Activated gamma-delta T cell treated with Interleukin-2 at 50 U/mL for 16 hours (primary cell): ENCODE measurements around the gene CARS1.

Experiments used
- DNase-seq: peaks from one replicate; pipeline ENCODE4 v3.0.0-alpha.2; 2020

The CARS1 gene

GRCh38 chr11:3057069-3057963 lies at the start of gene CARS1:
CARS1 (minus strand) TSS chr11:3057423; CDS start chr11:3057367, 56 bp downstream.
- DNase-seq, result peak; percentile 89

GRCh38 chr11:3105791-3106735 lies 48.8 kb upstream of the CARS1 start:
- DNase-seq, result no peak

GRCh38 chr11:3104961-3105790 lies 48.0 kb upstream of the CARS1 start:
- no peak for DNase-seq

GRCh38 chr11:3104051-3104714 lies 47.0 kb upstream of the CARS1 start:
- no peak for DNase-seq

- no peak for DNase-seq
These were observed 45.9 kb upstream of the CARS1 start for GRCh38 chr11:3103076-3103475.

GRCh38 chr11:3102641-3102921 lies 45.4 kb upstream of the CARS1 start:
- no peak for DNase-seq

GRCh38 chr11:3101921-3102640 lies 44.9 kb upstream of the CARS1 start:
- DNase-seq, result no peak

GRCh38 chr11:3099178-3099577 lies 42.0 kb upstream of the CARS1 start:
- DNase-seq, result no peak

- DNase-seq, result no peak
These were observed 39.8 kb upstream of the CARS1 start for GRCh38 chr11:3096909-3097530.

GRCh38 chr11:3095712-3096361 lies 38.6 kb upstream of the CARS1 start:
- no peak for DNase-seq

GRCh38 chr11:3094223-3094824 lies 37.1 kb upstream of the CARS1 start:
- no peak for DNase-seq

GRCh38 chr11:3093281-3094191 lies 36.3 kb upstream of the CARS1 start:
- DNase-seq, result no peak

GRCh38 chr11:3092603-3093141 lies 35.4 kb upstream of the CARS1 start:
- DNase-seq, result no peak

GRCh38 chr11:3091846-3092602 lies 34.8 kb upstream of the CARS1 start:
- peak; percentile 66 for DNase-seq

- no peak for DNase-seq
These were observed 34.0 kb upstream of the CARS1 start for GRCh38 chr11:3091081-3091845.

GRCh38 chr11:3090096-3090901 lies 33.1 kb upstream of the CARS1 start:
- no peak for DNase-seq
